ENCODE measurements around the gene MBD4. TPM values are rescaled to one million over a fixed set of nuclear protein-coding genes. Genes with fewer than 3 reads are reported as not detected.
A peak's percentile ranks its signal among the peaks of the same experiment; 100 is the strongest.

MBD4 gene
- total RNA-seq, 1 donor from 2014 or later: 38.8 TPM

- Histone ChIP-seq H3K27ac (no peak overlapping the region), H3K36me3 (peaks cover 77% of the 10 kb centered on the region), H3K27me3 (ENCODE audit: low read depth) (no peaks in the 10 kb centered on the region), H3K4me1 (peaks cover 21% of the 10 kb centered on the region), H3K9me3 (no peaks in the 10 kb centered on the region), H3K4me3 (no peak overlapping the region)
- TF ChIP-seq CTCF (IDR thresholded peaks at IDR 0.05): no peak
- no peak for DNase-seq
- intact Hi-C loops (cut with DNase I): no loop called here
- no peak for ATAC-seq
These were observed 7.7 kb downstream of the MBD4 start for GRCh38 chr3:129432036-129432435.

- DNase-seq (no peak), ATAC-seq (no peak)
- Histone ChIP-seq H3K36me3 (peaks cover 52% of the 10 kb centered on the region), H3K4me1 (peaks cover 12% of the 10 kb centered on the region), H3K9me3 (no peaks in the 10 kb centered on the region), H3K27ac (no peak overlapping the region), H3K4me3 (no peak overlapping the region), H3K27me3 (ENCODE audit: low read depth) (no peaks in the 10 kb centered on the region)
- intact Hi-C loops (cut with DNase I): no loop called here
- TF ChIP-seq CTCF (IDR thresholded peaks at IDR 0.05): no peak
These were observed 10.1 kb downstream of the MBD4 start for GRCh38 chr3:129429602-129430001.

GRCh38 chr3:129429080-129429451 lies 10.7 kb downstream of the MBD4 start:
- TF ChIP-seq CTCF (IDR thresholded peaks at IDR 0.05): no peak
- H3K9me3 ChIP-seq: no peaks in the 10 kb centered on the region
- peak overlapping the region; percentile 54 for H3K27ac ChIP-seq
- peaks cover 13% of the 10 kb centered on the region for H3K4me1 ChIP-seq
- DNase-seq (no peak), ATAC-seq (no peak)
- H3K27me3 ChIP-seq (ENCODE audit: low read depth): no peaks in the 10 kb centered on the region
- H3K4me3 ChIP-seq: peak overlapping the region; percentile 67
- intact Hi-C loops (cut with DNase I): no loop called here
- H3K36me3 ChIP-seq: peaks cover 47% of the 10 kb centered on the region

- no peak for TF ChIP-seq CTCF (IDR thresholded peaks at IDR 0.05)
- peak; percentile 97 for DNase-seq
- Histone ChIP-seq H3K4me1 (peaks cover 17% of the 10 kb centered on the region), H3K36me3 (peaks cover 41% of the 10 kb centered on the region), H3K9me3 (no peaks in the 10 kb centered on the region), H3K27ac (peak within 1 kb of the TSS; percentile 54), H3K27me3 (ENCODE audit: low read depth) (no peaks in the 10 kb centered on the region), H3K4me3 (peak within 1 kb of the TSS; percentile 67)
- intact Hi-C loops (cut with DNase I): no loop called here
- ATAC-seq: peak; percentile 97 to 98
These were observed 11.2 kb downstream of the MBD4 start, which contains the start of gene EFCAB12 for GRCh38 chr3:129428376-129429079. TSS of gene EFCAB12 (minus strand) at chr3:129428636. CDS start at chr3:129428488, 148 bp downstream.

- intact Hi-C loops (cut with DNase I): no loop called here
- peaks cover 17% of the 10 kb centered on the region for H3K4me1 ChIP-seq
- TF ChIP-seq CTCF (IDR thresholded peaks at IDR 0.05): no peak
- no peaks in the 10 kb centered on the region for H3K27me3 ChIP-seq (ENCODE audit: low read depth)
- H3K36me3 ChIP-seq: peaks cover 36% of the 10 kb centered on the region
- H3K4me3 ChIP-seq: peak overlapping the region; percentile 67
- no peak for ATAC-seq
- DNase-seq: no peak
- H3K27ac ChIP-seq: no peak overlapping the region
- H3K9me3 ChIP-seq: no peaks in the 10 kb centered on the region
These were observed 11.8 kb downstream of the MBD4 start for GRCh38 chr3:129428007-129428375.
